Liver (tissue), 9 donors: Measurements from ENCODE around the gene CXCL11. TPM values are rescaled to one million over a fixed set of nuclear protein-coding genes. Genes with fewer than 3 reads are reported as not detected.
A peak's percentile ranks its signal among the peaks of the same experiment; 100 is the strongest.

Experiments
- DNase-seq: peaks from one replicate; pipeline ENCODE4 v3.0.0-alpha.2; 2017; ENCODE audit warnings: low spot score
- H3K27ac ChIP-seq, 2 donors: one replicate each; pipeline ENCODE4 v1.7.0; 2013; ENCODE audit warnings: inconsistent platforms in 2 of 2, low read length in 2 of 2, control low read depth in 1 of 2, low read depth in 1 of 2, mild to moderate bottlenecking in 1 of 2
- H3K27me3 ChIP-seq, 4 donors: one replicate each; pipeline versions ENCODE4 v1.6.1 to v1.7.0; 2013; ENCODE audit warnings: low read length in 3 of 4, inconsistent platforms in 1 of 4, mild to moderate bottlenecking in 1 of 4, moderate library complexity in 1 of 4; ENCODE audit not compliant: control insufficient read depth in 4 of 4, insufficient read depth in 4 of 4
- H3K36me3 ChIP-seq, 4 donors: one replicate each; pipeline versions ENCODE4 v1.6.1 to v1.7.0; 2013; ENCODE audit warnings: low read length in 3 of 4, mild to moderate bottlenecking in 3 of 4, low read depth in 1 of 4, moderate library complexity in 1 of 4; ENCODE audit not compliant: control insufficient read depth in 4 of 4, insufficient read depth in 3 of 4
- H3K4me1 ChIP-seq, 4 donors: one replicate each; pipeline versions ENCODE4 v1.6.1 to v1.7.0; 2013; ENCODE audit warnings: low read length in 3 of 4, mild to moderate bottlenecking in 3 of 4, moderate library complexity in 1 of 4; ENCODE audit not compliant: control insufficient read depth in 4 of 4, insufficient read depth in 4 of 4
- H3K4me3 ChIP-seq, 3 donors: one replicate each; pipeline versions ENCODE4 v1.6.1 to v1.7.0; 2013; ENCODE audit warnings: low read length in 3 of 3, control low read depth in 1 of 3, low read depth in 1 of 3, mild to moderate bottlenecking in 1 of 3
- H3K9ac ChIP-seq, 2 donors: one replicate each; pipeline ENCODE4 v1.7.0; 2013; ENCODE audit warnings: low read length in 2 of 2, mild to moderate bottlenecking in 2 of 2, moderate library complexity in 2 of 2, control low read depth in 1 of 2, low read depth in 1 of 2
- H3K9me3 ChIP-seq, 4 donors: one replicate each; pipeline versions ENCODE4 v1.6.1 to v1.7.0; 2013; ENCODE audit warnings: low read length in 3 of 4; ENCODE audit not compliant: control insufficient read depth in 4 of 4
- ATF3 ChIP-seq: IDR thresholded peaks from 2 replicates; pipeline ENCODE4 v1.6.1; 2016; ENCODE audit warnings: antibody characterized with exemption
- CTCF ChIP-seq: fragments of 150-350 bp; IDR thresholded peaks from 2 replicates; pipeline ENCODE4 v1.5.1; 2017; ENCODE audit warnings: improper control_type of control experiment, low read depth, low read length; ENCODE audit not compliant: missing input control
- EGR1 ChIP-seq, 2 donors: IDR thresholded peaks; 2 replicates each; pipeline ENCODE4 v1.6.1; 2016 to 2018; ENCODE audit warnings: antibody characterized with exemption in 2 of 2, low read depth in 2 of 2
- FOXA1 ChIP-seq: IDR thresholded peaks from 2 replicates; pipeline ENCODE4 v1.6.1; 2016; ENCODE audit warnings: antibody characterized with exemption
- FOXA2 ChIP-seq: IDR thresholded peaks from 2 replicates; pipeline ENCODE4 v1.6.1; 2016; ENCODE audit warnings: antibody characterized with exemption
- GABPA ChIP-seq, 2 donors: IDR thresholded peaks in 1 of 2; conservative IDR thresholded peaks in 1 of 2; 2 replicates each; pipeline ENCODE4 v1.6.1; 2016; ENCODE audit warnings: antibody characterized with exemption in 2 of 2, mild to moderate bottlenecking in 1 of 2, moderate library complexity in 1 of 2
- HNF4A ChIP-seq, 2 donors: conservative IDR thresholded peaks; 2 replicates each; pipeline ENCODE4 v1.6.1; 2016; ENCODE audit warnings: antibody characterized with exemption in 2 of 2, mild to moderate bottlenecking in 2 of 2
- HNF4G ChIP-seq: IDR thresholded peaks from 2 replicates; pipeline ENCODE4 v1.6.1; 2016; ENCODE audit warnings: antibody characterized with exemption
- JUND ChIP-seq, 2 donors: IDR thresholded peaks; 2 replicates each; pipeline ENCODE4 v1.6.1; 2016; ENCODE audit warnings: antibody characterized with exemption in 2 of 2
- MAX ChIP-seq: IDR thresholded peaks from 2 replicates; pipeline ENCODE4 v1.6.1; 2016; ENCODE audit warnings: antibody characterized with exemption
- NR2F2 ChIP-seq: IDR thresholded peaks from 2 replicates; pipeline ENCODE4 v1.6.1; 2016; ENCODE audit warnings: antibody characterized with exemption
- RAD21 ChIP-seq, 2 donors: IDR thresholded peaks; 2 replicates each; pipeline ENCODE4 v1.6.1; 2016; ENCODE audit warnings: antibody characterized with exemption in 2 of 2, mild to moderate bottlenecking in 2 of 2
- REST ChIP-seq: IDR thresholded peaks from 2 replicates; pipeline ENCODE4 v1.6.1; 2016; ENCODE audit warnings: antibody characterized with exemption, mild to moderate bottlenecking
- RXRA ChIP-seq, 2 donors: IDR thresholded peaks; 2 replicates each; pipeline ENCODE4 v1.6.1; 2017 to 2018; ENCODE audit warnings: antibody characterized with exemption in 2 of 2, mild to moderate bottlenecking in 1 of 2
- SP1 ChIP-seq: IDR thresholded peaks from 2 replicates; pipeline ENCODE4 v1.6.1; 2018; ENCODE audit warnings: antibody characterized with exemption, mild to moderate bottlenecking
- TAF1 ChIP-seq: conservative IDR thresholded peaks from 2 replicates; pipeline ENCODE4 v1.6.1; 2016; ENCODE audit warnings: antibody characterized with exemption, mild to moderate bottlenecking
- YY1 ChIP-seq: IDR thresholded peaks from 2 replicates; pipeline ENCODE4 v1.6.1; 2016; ENCODE audit warnings: antibody characterized with exemption, mild to moderate bottlenecking
- ZBTB33 ChIP-seq: IDR thresholded peaks from 2 replicates; pipeline ENCODE4 v1.6.1; 2016; ENCODE audit warnings: antibody characterized with exemption
- WGBS: extraction: QIAGEN DNeasy Blood & Tissue Kit; methylation state at CpG from one replicate; pipeline ENCODE4 v1.1.7; 2013; 5-methylcytosine and 5-hydroxymethylcytosine counted together
- polyA plus RNA-seq, 2 donors: library from polyadenylated mRNA; stranded (reverse) in 1 of 2; unstranded in 1 of 2; fragments of 200-250 nt in 1 of 2; fragments of >200 nt in 1 of 2; fragmentation: Nextera tagmentation in 1 of 2; extraction: Ambion mirVana in 1 of 2; gene quantifications; one replicate each; pipeline versions ENCODE4 v1.2.1 to v1.2.3, GENCODE V29; 2013 to 2015
- total RNA-seq, 2 donors: library from RNA; depleted of rRNA; stranded (reverse); fragments of >200 nt; gene quantifications; one replicate each; pipeline ENCODE4 v1.2.3, GENCODE V29; 2014
- donor health status: healthy.
- donor health status: healthy.
- donor health status: healthy.
- donor health status: healthy.
- donor health status: healthy.

Gene CXCL11
- total and polyA plus RNA-seq, 4 donors = 0.27 to 0.79 TPM; not detected in 2

- Histone ChIP-seq H3K4me3 (no peak overlapping the region), H3K4me1 (peaks cover 2 to 39% (median 18%) of the 10 kb centered on the region in 4 donors), H3K36me3 (no peaks in the 10 kb centered on the region), H3K9ac (no peak overlapping the region), H3K27me3 (no peaks in the 10 kb centered on the region), H3K9me3 (no peaks in the 10 kb centered on the region), H3K27ac (no peak overlapping the region)
- WGBS = 83% methylated on average over 5 of the region's 5 CpGs
- DNase-seq = no peak
- TF ChIP-seq FOXA2 = no peak
- no peak for TF ChIP-seq YY1
- no peak for TF ChIP-seq TAF1
- no peak for TF ChIP-seq MAX
- no peak for TF ChIP-seq HNF4G
- TF ChIP-seq JUND (IDR thresholded peaks at IDR 0.05) = no peak
- no peak for TF ChIP-seq EGR1 (IDR thresholded peaks at IDR 0.05; ENCODE audit: low read depth in 2 of 2)
- TF ChIP-seq ATF3 = no peak
Measured at GRCh38 chr4:76009311-76009710, 26.6 kb downstream of the CXCL11 start.

- Histone ChIP-seq H3K9me3 (no peaks in the 10 kb centered on the region), H3K27me3 (no peaks in the 10 kb centered on the region), H3K9ac (no peak within 1 kb of the TSS), H3K27ac (no peak within 1 kb of the TSS), H3K36me3 (no peaks in the 10 kb centered on the region), H3K4me1 (peaks cover 2 to 22% (median 10%) of the 10 kb centered on the region in 4 donors), H3K4me3 (no peak within 1 kb of the TSS)
- WGBS = 18% methylated on average over 1 of the region's 1 CpG
- no peak for TF ChIP-seq NR2F2
- peak; percentile 64 to 75 for TF ChIP-seq JUND (IDR thresholded peaks at IDR 0.05)
- TF ChIP-seq FOXA2 = peak; percentile 13
- peak; percentile 52 for TF ChIP-seq SP1
- TF ChIP-seq ATF3 = no peak
- TF ChIP-seq FOXA1 = no peak
- TF ChIP-seq MAX = no peak
- no peak for TF ChIP-seq TAF1
- TF ChIP-seq GABPA (IDR thresholded peaks at IDR 0.05 in 1 of 2, conservative IDR thresholded peaks at IDR 0.05 in 1 of 2) = no peak
- no peak for TF ChIP-seq RAD21 (IDR thresholded peaks at IDR 0.05)
- TF ChIP-seq HNF4A (conservative IDR thresholded peaks at IDR 0.05) = peak; percentile 70 to 75
- peak in 1 of 2 donors; percentile 8 for TF ChIP-seq RXRA (IDR thresholded peaks at IDR 0.05)
- TF ChIP-seq EGR1 (IDR thresholded peaks at IDR 0.05; ENCODE audit: low read depth in 2 of 2) = no peak
- peak; percentile 37 for TF ChIP-seq HNF4G
- no peak for TF ChIP-seq ZBTB33
- no peak for TF ChIP-seq YY1
- TF ChIP-seq CTCF = no peak
- no peak for TF ChIP-seq REST
- DNase-seq = no peak
Measured at GRCh38 chr4:76007089-76007862, 28.6 kb downstream of the CXCL11 start, which contains the start of gene CXCL9. Gene CXCL9 (minus strand): TSS chr4:76007509. CDS start chr4:76007449, 60 bp downstream.
